ENCODE data around the gene GDNF.

DNA sequence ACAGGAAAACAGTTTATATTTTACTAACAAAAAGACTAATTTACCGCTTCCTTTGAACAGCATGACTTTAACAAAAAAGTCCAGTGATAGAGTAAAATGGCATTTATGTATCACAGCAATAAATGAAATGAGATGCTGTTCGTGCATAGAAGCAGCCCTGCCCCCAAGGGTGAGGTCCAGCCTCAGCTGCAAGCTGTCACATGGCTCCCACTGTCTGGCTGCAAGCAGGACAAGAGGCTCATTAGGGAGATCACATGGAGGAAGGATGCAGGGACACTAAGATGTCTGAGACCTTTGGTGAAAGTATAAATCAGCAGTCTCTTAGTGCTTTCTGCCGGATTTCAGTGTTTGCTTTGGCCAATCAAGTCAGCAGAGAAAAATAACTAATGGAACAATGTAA lies 23.0 kb downstream of the GDNF start:
- TF ChIP-seq CTCF (IDR thresholded peaks at IDR 0.05; ENCODE audit: low read length) (no peak), EZH2 (IDR thresholded peaks at IDR 0.05; ENCODE audit: borderline replicate concordance, low read length) (no peak)
